CD14-positive monocyte (primary cell): ENCODE measurements around the gene SLC51A. TPM values are rescaled to one million over a fixed set of nuclear protein-coding genes. Genes with fewer than 3 reads are reported as not detected.

Experiments used
- DNase-seq, 3 donors: peaks; one replicate each; pipeline ENCODE4 v3.0.0-alpha.2; 2011 to 2022
- H2AFZ ChIP-seq: 2 replicates; pipeline ENCODE4 v1.6.0; 2012; ENCODE audit warnings: mild to moderate bottlenecking, low read depth, low read length, inconsistent platforms; ENCODE audit not compliant: insufficient read depth, poor library complexity, severe bottlenecking
- H3K27ac ChIP-seq, 2 donors: 1 replicate in 1 of 2; 2 replicates in 1 of 2; pipeline ENCODE4 v1.5.1; 2012 to 2013; ENCODE audit warnings: low read length in 2 of 2, control low read depth in 1 of 2, inconsistent platforms in 1 of 2, low read depth in 1 of 2, mild to moderate bottlenecking in 1 of 2
- H3K27me3 ChIP-seq, 2 donors: one replicate each; pipeline versions ENCODE4 v1.6.0 to v1.6.1; 2011 to 2013; ENCODE audit warnings: low read length in 2 of 2; ENCODE audit not compliant: control insufficient read depth in 2 of 2, insufficient read depth in 2 of 2
- H3K36me3 ChIP-seq, 2 donors: replicated peaks in 1 of 2; 1 replicate in 1 of 2; 2 replicates in 1 of 2; pipeline versions ENCODE4 v1.5.1 to v1.6.1; 2012 to 2013; ENCODE audit warnings: low read length in 2 of 2, control low read depth in 1 of 2, inconsistent platforms in 1 of 2, mild to moderate bottlenecking in 1 of 2; ENCODE audit not compliant: insufficient read depth in 2 of 2, control insufficient read depth in 1 of 2
- H3K4me1 ChIP-seq, 2 donors: 1 replicate in 1 of 2; 2 replicates in 1 of 2; pipeline versions ENCODE4 v1.5.1 to v1.6.1; 2012 to 2013; ENCODE audit warnings: low read length in 2 of 2, control low read depth in 1 of 2, inconsistent platforms in 1 of 2, mild to moderate bottlenecking in 1 of 2, moderate library complexity in 1 of 2; ENCODE audit not compliant: insufficient read depth in 2 of 2, control insufficient read depth in 1 of 2
- H3K4me2 ChIP-seq: replicated peaks from 2 replicates; pipeline ENCODE3; 2012; ENCODE audit warnings: low read length, moderate library complexity, mild to moderate bottlenecking; ENCODE audit not compliant: poor library complexity, severe bottlenecking; ENCODE audit errors: extremely low read depth
- H3K4me3 ChIP-seq, 3 experiments: fragments of 200-600 bp in 1 of 3; sonication (generic) in 1 of 3; replicated peaks in 1 of 3; 1 replicate in 2 of 3; 2 replicates in 1 of 3; pipeline ENCODE4 v1.5.1; 2011 to 2013; ENCODE audit warnings: low read length in 3 of 3, mild to moderate bottlenecking in 3 of 3, control low read depth in 2 of 3, low read depth in 2 of 3, inconsistent platforms in 1 of 3, moderate library complexity in 1 of 3
- H3K79me2 ChIP-seq: 2 replicates; pipeline ENCODE4 v1.6.0; 2012; ENCODE audit warnings: mild to moderate bottlenecking, control low read depth, inconsistent platforms, low read length, moderate library complexity; ENCODE audit not compliant: insufficient read depth
- H3K9ac ChIP-seq: 2 replicates; pipeline ENCODE4 v1.6.0; 2017; ENCODE audit warnings: low read length, mild to moderate bottlenecking; ENCODE audit not compliant: insufficient read depth, poor library complexity, severe bottlenecking
- H3K9me3 ChIP-seq, 2 donors: replicated peaks in 1 of 2; 1 replicate in 1 of 2; 2 replicates in 1 of 2; pipeline versions ENCODE4 v1.5.1 to v1.6.1; 2012 to 2013; ENCODE audit warnings: low read length in 2 of 2, control low read depth in 1 of 2; ENCODE audit not compliant: control insufficient read depth in 1 of 2, insufficient read depth in 1 of 2
- H4K20me1 ChIP-seq: 2 replicates; pipeline ENCODE4 v1.6.0; 2012; ENCODE audit warnings: mild to moderate bottlenecking, low read length, control low read depth, moderate library complexity; ENCODE audit not compliant: insufficient read depth
- H3K27ac Mint-ChIP-seq, 7 donors: one replicate each; pipeline ENCODE4 v1.8.0; 2020; ENCODE audit warnings: mild to moderate bottlenecking in 7 of 7, mixed read lengths in 7 of 7, moderate library complexity in 6 of 7, inconsistent platforms in 2 of 7
- H3K27me3 Mint-ChIP-seq, 3 donors: one replicate each; pipeline ENCODE4 v1.8.0; 2021 to 2022; ENCODE audit warnings: low read depth in 3 of 3, mild to moderate bottlenecking in 3 of 3, mixed read lengths in 3 of 3, moderate library complexity in 3 of 3, inconsistent platforms in 1 of 3
- H3K36me3 Mint-ChIP-seq, 2 donors: one replicate each; pipeline ENCODE4 v1.8.0; 2020; ENCODE audit warnings: mixed read lengths in 2 of 2, inconsistent platforms in 1 of 2, mild to moderate bottlenecking in 1 of 2
- H3K4me1 Mint-ChIP-seq: one replicate; pipeline ENCODE4 v1.8.0; 2020; ENCODE audit warnings: mild to moderate bottlenecking, mixed read lengths
- H3K4me3 Mint-ChIP-seq, 2 donors: one replicate each; pipeline ENCODE4 v1.8.0; 2020; ENCODE audit warnings: mild to moderate bottlenecking in 2 of 2, mixed read lengths in 2 of 2, moderate library complexity in 1 of 2
- H3K9me3 Mint-ChIP-seq, 7 donors: one replicate each; pipeline ENCODE4 v1.8.0; 2020 to 2022; ENCODE audit warnings: mixed read lengths in 7 of 7, mild to moderate bottlenecking in 6 of 7, moderate library complexity in 6 of 7, inconsistent platforms in 2 of 7
- CTCF ChIP-seq: fragments of 200-600 bp; IDR thresholded peaks from one replicate; pipeline ENCODE4 v1.8.0; 2022; ENCODE audit warnings: antibody characterized with exemption, mild to moderate bottlenecking
- WGBS: methylation state at CpG from one replicate; pipeline ENCODE4 v1.1.5; 2013; ENCODE audit warnings: missing lambda C conversion rate; ENCODE audit not compliant: insufficient coverage; 5-methylcytosine and 5-hydroxymethylcytosine counted together
- intact Hi-C, 2 donors: fragments of 100-400 bp; cut with micrococcal nuclease; formaldehyde crosslinking; loops; one replicate each; pipeline versions ENCODE4 v1.15.0 to v1.15.1; 2023
- polyA plus RNA-seq, 3 donors: library from polyadenylated mRNA; depleted of rRNA in 1 of 3; unstranded in 2 of 3; stranded (reverse) in 1 of 3; fragments of 300-500 nt in 2 of 3; fragments of >200 nt in 1 of 3; fragmentation: Illumina TruSeq in 2 of 3; gene quantifications; 1 replicate in 2 of 3; 2 replicates in 1 of 3; pipeline ENCODE4 v1.2.3, GENCODE V29; 2012 to 2021

Gene SLC51A
- polyA plus RNA-seq, 3 donors, result 0.27 to 1.1 (median 0.37) TPM

- DNase-seq, result no peak
- H3K27ac Mint-ChIP-seq, result peak overlapping the region in 3 of 7 donors; percentile 59 to 70 (median 61)
- peaks cover 6% of the 10 kb centered on the region for H4K20me1 ChIP-seq
- intact Hi-C loops, result no loop called here
- no peak overlapping the region for H2AFZ ChIP-seq
- peaks cover 11 to 35% of the 10 kb centered on the region in 2 donors for H3K36me3 ChIP-seq
- WGBS, result 85% methylated on average over 4 of the region's 8 CpGs
- H3K4me1 ChIP-seq, result peaks cover 15 to 17% of the 10 kb centered on the region in 2 donors
- H3K4me3 ChIP-seq, result no peak overlapping the region
- no peak for TF ChIP-seq CTCF
- H3K4me2 ChIP-seq, result no peak overlapping the region
- peak overlapping the region in 1 of 2 donors; percentile 26 for H3K27ac ChIP-seq
- H3K27me3 ChIP-seq, result no peaks in the 10 kb centered on the region
- no peak overlapping the region for H3K9ac ChIP-seq
- peaks cover 21 to 29% of the 10 kb centered on the region in 2 donors for H3K36me3 Mint-ChIP-seq
- H3K79me2 ChIP-seq, result no peaks in the 10 kb centered on the region
- H3K4me1 Mint-ChIP-seq, result peaks cover 24% of the 10 kb centered on the region
- H3K27me3 Mint-ChIP-seq, result peaks cover 0 to 2% (median 1%) of the 10 kb centered on the region in 3 donors
- H3K9me3 Mint-ChIP-seq, result peaks cover 0 to 1% (median 0%) of the 10 kb centered on the region in 7 donors
- no peaks in the 10 kb centered on the region for H3K9me3 ChIP-seq
- H3K4me3 Mint-ChIP-seq, result no peak overlapping the region
Observed at GRCh38 chr3:196232882-196233251, 16.5 kb downstream of the SLC51A start.

- no peak for TF ChIP-seq CTCF
Observed at GRCh38 chr3:196235452-196236122, 19.3 kb downstream of the SLC51A start.

More at GRCh38 chr3:196235452-196236122, 19.3 kb downstream of the SLC51A start:
- Histone ChIP-seq H3K27ac (no peak overlapping the region), H4K20me1 (peaks cover 6% of the 10 kb centered on the region), H3K9me3 (no peaks in the 10 kb centered on the region), H3K9ac (no peak overlapping the region), H2AFZ (no peak overlapping the region), H3K79me2 (no peaks in the 10 kb centered on the region), H3K4me1 (peaks cover 15 to 17% of the 10 kb centered on the region in 2 donors), H3K27me3 (no peaks in the 10 kb centered on the region), H3K36me3 (peaks cover 38 to 62% of the 10 kb centered on the region in 2 donors), H3K4me2 (no peak overlapping the region), H3K4me3 (no peak overlapping the region)
- intact Hi-C loops, result no loop called here
- 74% methylated on average over 9 of the region's 12 CpGs for WGBS
- Mint-ChIP-seq H3K27me3 (no peaks in the 10 kb centered on the region), H3K9me3 (peaks cover 0 to 1% (median 0%) of the 10 kb centered on the region in 7 donors), H3K27ac (peak overlapping the region in 1 of 7 donors; percentile 61), H3K4me3 (no peak overlapping the region), H3K36me3 (peaks cover 47 to 56% of the 10 kb centered on the region in 2 donors), H3K4me1 (peaks cover 24% of the 10 kb centered on the region)
- no peak for DNase-seq
